HepG2 (cell line): ENCODE measurements around the gene KPNB1.

Experiments used
- HOXA5 ChIP-seq: sonication (generic); formaldehyde crosslinking; IDR thresholded peaks from 2 replicates; pipeline ENCODE4 v1.4.0; 2020; ENCODE audit warnings: missing genetic modification reagents
- NR2C2 ChIP-seq: sonication (generic); formaldehyde crosslinking; IDR thresholded peaks from 2 replicates; pipeline ENCODE4 v1.4.0; 2020; ENCODE audit warnings: missing genetic modification reagents, mild to moderate bottlenecking, moderate library complexity, borderline replicate concordance
- POLR2A ChIP-seq, 2 experiments: IDR thresholded peaks; 2 replicates each; pipeline ENCODE4 v1.6.1; 2011; ENCODE audit warnings: low read depth in 2 of 2, low read length in 2 of 2, mild to moderate bottlenecking in 1 of 2, moderate library complexity in 1 of 2; ENCODE audit not compliant: insufficient read depth in 1 of 2
- ZNF589 ChIP-seq: sonication (generic); formaldehyde crosslinking; conservative IDR thresholded peaks from 2 replicates; pipeline ENCODE4 v1.8.0; 2022; ENCODE audit warnings: mild to moderate bottlenecking, moderate library complexity, missing genetic modification reagents
- TF ChIP-seq, protein P1 (sequence below): sonication (generic); formaldehyde crosslinking; IDR thresholded peaks from 2 replicates; pipeline ENCODE4 v1.5.0; 2020; ENCODE audit warnings: missing genetic modification reagents

DNA sequence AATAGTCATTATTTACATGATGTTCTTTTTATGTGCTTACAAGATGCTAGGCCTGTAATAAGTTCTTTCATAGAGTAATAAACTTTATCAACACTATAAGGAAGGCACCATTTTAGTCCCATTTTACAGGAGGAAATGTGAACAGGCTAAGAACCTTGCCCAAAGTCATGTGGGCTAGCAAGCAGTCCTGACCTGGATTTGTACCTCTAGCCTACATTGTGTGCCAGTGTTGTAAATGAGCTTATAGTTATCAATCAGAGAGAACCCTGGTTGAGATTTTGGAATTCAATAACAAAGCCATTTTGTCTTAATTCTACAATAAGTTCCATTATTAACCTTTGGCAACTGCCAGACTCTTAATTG lies 37.6 kb downstream of the KPNB1 start:
- TF ChIP-seq POLR2A (IDR thresholded peaks at IDR 0.05; ENCODE audit: insufficient read depth in 1 of 2, low read depth in 2 of 2, low read length in 2 of 2): peak in 1 of 2 experiments; percentile 13; a peak in 1 of 4 replicates
- no peak for TF ChIP-seq HOXA5
- no peak for TF ChIP-seq ZNF589 (CRISPR knock-in tag)
- TF ChIP-seq, protein P1, sequence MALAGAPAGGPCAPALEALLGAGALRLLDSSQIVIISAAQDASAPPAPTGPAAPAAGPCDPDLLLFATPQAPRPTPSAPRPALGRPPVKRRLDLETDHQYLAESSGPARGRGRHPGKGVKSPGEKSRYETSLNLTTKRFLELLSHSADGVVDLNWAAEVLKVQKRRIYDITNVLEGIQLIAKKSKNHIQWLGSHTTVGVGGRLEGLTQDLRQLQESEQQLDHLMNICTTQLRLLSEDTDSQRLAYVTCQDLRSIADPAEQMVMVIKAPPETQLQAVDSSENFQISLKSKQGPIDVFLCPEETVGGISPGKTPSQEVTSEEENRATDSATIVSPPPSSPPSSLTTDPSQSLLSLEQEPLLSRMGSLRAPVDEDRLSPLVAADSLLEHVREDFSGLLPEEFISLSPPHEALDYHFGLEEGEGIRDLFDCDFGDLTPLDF: no peak
- no peak for TF ChIP-seq NR2C2 (CRISPR knock-in tag)
